ENCODE measurements around the gene PCSK6. TPM values are rescaled to one million over a fixed set of nuclear protein-coding genes. Genes with fewer than 3 reads are reported as not detected.

Gene PCSK6
- total RNA-seq, 4 donors from 2014 or later, result 1.4 to 12.8 (median 6.9) TPM

DNA sequence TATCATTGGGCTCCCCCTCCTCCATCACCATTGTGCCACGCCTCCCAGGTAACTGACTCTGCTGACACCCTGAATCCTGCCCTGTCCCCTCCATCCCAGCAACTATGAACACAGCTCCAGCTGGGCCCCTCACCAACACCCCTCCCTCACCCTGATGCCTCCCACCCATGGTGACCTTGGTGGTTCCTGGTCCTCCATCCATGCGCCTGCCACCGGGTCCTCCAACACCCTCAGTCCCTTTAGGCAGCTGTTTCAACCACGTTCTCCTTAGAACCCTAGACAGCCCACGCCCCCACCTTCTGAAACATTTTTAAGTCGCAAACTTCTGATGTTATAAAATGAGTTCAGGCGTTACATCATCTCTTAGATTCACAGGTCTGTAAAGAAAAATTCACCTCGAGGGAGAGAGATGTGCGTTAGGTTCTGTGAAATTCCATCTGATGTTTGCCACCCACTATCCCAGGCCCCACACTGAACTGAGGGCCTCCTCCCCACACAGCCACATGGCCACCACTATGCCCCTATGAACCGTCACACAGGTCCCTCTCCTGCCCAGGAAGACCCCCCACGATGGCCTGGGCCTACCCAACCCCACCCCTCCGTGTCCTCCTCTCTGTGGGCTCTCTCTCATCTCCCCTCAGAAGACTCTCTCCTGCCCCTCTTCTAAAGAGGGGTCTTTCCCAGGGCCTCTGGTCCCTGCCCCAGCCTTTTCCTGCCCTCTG, 29.8 kb downstream of the PCSK6 start:
- no peak overlapping the region for H3K27ac ChIP-seq

DNA sequence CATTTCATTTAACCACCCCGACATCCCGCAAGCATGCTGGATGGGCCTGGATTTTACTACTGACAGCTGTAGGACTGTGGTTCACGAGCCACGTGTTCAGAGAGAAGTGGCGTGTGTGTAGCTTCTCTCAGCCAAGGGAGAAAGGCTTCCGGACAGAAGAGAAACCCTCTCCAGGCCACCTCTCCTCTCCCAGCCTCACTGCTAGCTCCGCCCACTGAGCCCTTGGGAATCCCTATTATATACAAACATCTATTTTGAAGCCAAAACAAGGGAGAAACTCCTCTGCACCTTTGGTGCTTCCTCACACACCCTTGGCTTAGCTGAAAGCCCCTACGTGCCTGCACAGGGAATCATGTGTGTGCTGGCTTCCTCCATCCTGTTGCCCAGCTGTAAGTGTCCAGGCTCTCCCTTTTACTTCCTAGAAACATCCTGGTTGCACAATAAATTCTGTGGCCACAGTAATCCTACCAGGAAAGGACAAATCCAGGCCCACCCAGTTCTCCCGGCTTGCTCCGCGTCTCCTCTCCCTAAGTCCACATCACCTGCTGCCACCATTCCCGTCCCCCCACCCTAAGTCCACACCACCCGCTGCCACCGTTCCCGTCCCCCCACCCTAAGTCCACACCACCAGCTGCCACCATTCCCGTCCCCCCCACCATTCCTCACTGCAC, 30.5 kb downstream of the PCSK6 start:
- intact Hi-C loops (cut with DNase I; ENCODE audit: low total_unique reads), result no loop called here
- no peak for TF ChIP-seq POLR2A (IDR thresholded peaks at IDR 0.05)
- TF ChIP-seq, protein P1, sequence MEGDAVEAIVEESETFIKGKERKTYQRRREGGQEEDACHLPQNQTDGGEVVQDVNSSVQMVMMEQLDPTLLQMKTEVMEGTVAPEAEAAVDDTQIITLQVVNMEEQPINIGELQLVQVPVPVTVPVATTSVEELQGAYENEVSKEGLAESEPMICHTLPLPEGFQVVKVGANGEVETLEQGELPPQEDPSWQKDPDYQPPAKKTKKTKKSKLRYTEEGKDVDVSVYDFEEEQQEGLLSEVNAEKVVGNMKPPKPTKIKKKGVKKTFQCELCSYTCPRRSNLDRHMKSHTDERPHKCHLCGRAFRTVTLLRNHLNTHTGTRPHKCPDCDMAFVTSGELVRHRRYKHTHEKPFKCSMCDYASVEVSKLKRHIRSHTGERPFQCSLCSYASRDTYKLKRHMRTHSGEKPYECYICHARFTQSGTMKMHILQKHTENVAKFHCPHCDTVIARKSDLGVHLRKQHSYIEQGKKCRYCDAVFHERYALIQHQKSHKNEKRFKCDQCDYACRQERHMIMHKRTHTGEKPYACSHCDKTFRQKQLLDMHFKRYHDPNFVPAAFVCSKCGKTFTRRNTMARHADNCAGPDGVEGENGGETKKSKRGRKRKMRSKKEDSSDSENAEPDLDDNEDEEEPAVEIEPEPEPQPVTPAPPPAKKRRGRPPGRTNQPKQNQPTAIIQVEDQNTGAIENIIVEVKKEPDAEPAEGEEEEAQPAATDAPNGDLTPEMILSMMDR (IDR thresholded peaks at IDR 0.05), result no peak
- Histone ChIP-seq H3K27ac (no peak overlapping the region), H3K9me3 (no peaks in the 10 kb centered on the region), H3K4me3 (no peak overlapping the region), H3K36me3 (no peaks in the 10 kb centered on the region), H3K4me1 (no peaks in the 10 kb centered on the region), H3K27me3 (no peaks in the 10 kb centered on the region)
- DNase-seq, result peak in 1 of 2 donors; percentile 42

More for the DNA sequence above, 29.8 kb downstream of the PCSK6 start:
- DNase-seq, result no peak
- Histone ChIP-seq H3K4me1 (no peaks in the 10 kb centered on the region), H3K27me3 (no peaks in the 10 kb centered on the region), H3K36me3 (no peaks in the 10 kb centered on the region), H3K4me3 (no peak overlapping the region), H3K9me3 (no peaks in the 10 kb centered on the region)
- intact Hi-C loops (cut with DNase I; ENCODE audit: low total_unique reads), result no loop called here
- TF ChIP-seq, protein P1 (IDR thresholded peaks at IDR 0.05), result no peak
- TF ChIP-seq POLR2A (IDR thresholded peaks at IDR 0.05), result no peak

DNA sequence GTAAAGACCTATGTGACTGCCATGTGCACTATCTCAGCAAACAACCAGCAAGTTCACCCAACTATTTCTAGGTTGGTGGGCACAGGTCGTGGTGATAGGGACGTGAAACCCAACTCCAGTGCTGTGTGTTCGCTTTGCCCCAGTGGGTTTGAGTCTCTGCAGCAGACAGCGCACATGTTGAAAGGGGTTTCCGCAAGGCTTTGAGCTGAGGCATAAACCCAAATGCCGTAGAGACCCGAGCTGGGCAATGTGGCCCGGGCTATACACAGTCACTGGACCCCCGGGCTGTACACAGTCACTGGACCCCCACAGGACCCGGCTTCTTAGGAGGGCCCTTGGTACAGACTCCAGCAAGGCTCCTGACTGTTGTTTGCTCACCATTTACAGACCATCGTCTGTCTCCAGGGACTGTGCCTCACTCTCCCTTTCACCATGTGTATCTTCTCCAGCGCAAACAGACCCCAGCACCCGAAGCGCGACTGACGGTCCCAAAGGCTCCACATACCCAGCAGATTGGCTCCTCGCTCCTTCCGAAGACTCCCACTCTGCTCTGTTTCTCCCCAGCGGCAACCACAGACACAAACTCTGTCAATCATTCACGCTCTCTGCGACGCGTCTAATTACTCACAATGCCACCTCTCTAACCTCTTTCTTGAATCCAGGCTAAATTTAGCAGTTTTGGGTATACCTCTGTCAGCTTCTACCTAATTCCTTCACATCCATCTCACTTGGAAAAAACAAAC, 31.2 kb downstream of the PCSK6 start:
- no peak overlapping the region for H3K27ac ChIP-seq

DNA sequence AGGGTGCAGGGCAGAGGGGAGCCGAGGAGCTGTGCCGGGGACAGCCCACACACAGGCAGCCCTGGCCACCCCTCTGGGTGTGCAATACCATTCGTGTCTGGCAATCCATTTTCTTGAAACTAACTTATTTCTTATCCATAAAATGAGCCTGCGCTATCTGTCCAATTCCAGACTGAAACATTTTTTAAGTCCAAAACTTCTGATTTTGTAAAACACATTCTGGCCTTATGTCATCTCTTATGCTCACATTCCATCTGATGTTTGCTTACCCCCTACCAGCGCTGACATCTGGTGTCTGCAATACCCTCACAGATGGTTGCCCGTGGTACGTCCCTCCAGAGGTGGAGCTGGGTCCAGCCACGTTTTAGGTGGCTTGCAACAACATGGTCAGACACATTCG, 31.8 kb downstream of the PCSK6 start:
- Histone ChIP-seq H3K9me3 (no peaks in the 10 kb centered on the region), H3K4me1 (no peaks in the 10 kb centered on the region), H3K27me3 (no peaks in the 10 kb centered on the region), H3K36me3 (no peaks in the 10 kb centered on the region), H3K27ac (no peak overlapping the region), H3K4me3 (no peak overlapping the region)
- DNase-seq, result no peak
- intact Hi-C loops (cut with DNase I; ENCODE audit: low total_unique reads), result no loop called here
- TF ChIP-seq, protein P1 (IDR thresholded peaks at IDR 0.05), result no peak
- TF ChIP-seq POLR2A (IDR thresholded peaks at IDR 0.05), result no peak

More for the DNA sequence above, 31.2 kb downstream of the PCSK6 start:
- Histone ChIP-seq H3K36me3 (no peaks in the 10 kb centered on the region), H3K4me1 (no peaks in the 10 kb centered on the region), H3K9me3 (no peaks in the 10 kb centered on the region), H3K4me3 (no peak overlapping the region), H3K27me3 (no peaks in the 10 kb centered on the region)
- TF ChIP-seq POLR2A (IDR thresholded peaks at IDR 0.05), result no peak
- TF ChIP-seq, protein P1 (IDR thresholded peaks at IDR 0.05), result no peak
- intact Hi-C loops (cut with DNase I; ENCODE audit: low total_unique reads), result no loop called here
- no peak for DNase-seq

Measured in uterus (tissue), 4 donors.